SK-N-SH treated with all-trans-retinoic acid at 6 μM for 48 hours (cell line): ENCODE measurements around the gene PCNX4.

Experiments used
- OSR1 ChIP-seq: fragments of 250-450 bp; sonication (Bioruptor Pico); IDR thresholded peaks from 2 replicates; pipeline ENCODE4 v1.8.0; 2022; ENCODE audit warnings: moderate library complexity, mild to moderate bottlenecking, inconsistent platforms
- SNAI2 ChIP-seq: fragments of 250-450 bp; sonication (Bioruptor Pico); IDR thresholded peaks from 2 replicates; pipeline ENCODE4 v1.5.0; 2020; ENCODE audit warnings: mild to moderate bottlenecking, moderate library complexity
- ZNF70 ChIP-seq: fragments of 450-650 bp; formaldehyde crosslinking; IDR thresholded peaks from 2 replicates; pipeline ENCODE4 v1.5.0; 2020; ENCODE audit warnings: mild to moderate bottlenecking, moderate library complexity
- ZNF8 ChIP-seq: fragments of 450-650 bp; formaldehyde crosslinking; IDR thresholded peaks from 2 replicates; pipeline ENCODE4 v1.5.0; 2020; ENCODE audit warnings: mild to moderate bottlenecking, moderate library complexity
- TF ChIP-seq, protein P1 (sequence below): fragments of 250-450 bp; sonication (Bioruptor Pico); IDR thresholded peaks from 2 replicates; pipeline ENCODE4 v1.8.0; 2020; ENCODE audit warnings: mild to moderate bottlenecking, moderate library complexity, borderline replicate concordance
- TF ChIP-seq, protein P2 (sequence below): fragments of 250-450 bp; sonication (Bioruptor Pico); IDR thresholded peaks from 2 replicates; pipeline ENCODE4 v1.5.0; 2020; ENCODE audit warnings: mild to moderate bottlenecking, moderate library complexity

DNA sequence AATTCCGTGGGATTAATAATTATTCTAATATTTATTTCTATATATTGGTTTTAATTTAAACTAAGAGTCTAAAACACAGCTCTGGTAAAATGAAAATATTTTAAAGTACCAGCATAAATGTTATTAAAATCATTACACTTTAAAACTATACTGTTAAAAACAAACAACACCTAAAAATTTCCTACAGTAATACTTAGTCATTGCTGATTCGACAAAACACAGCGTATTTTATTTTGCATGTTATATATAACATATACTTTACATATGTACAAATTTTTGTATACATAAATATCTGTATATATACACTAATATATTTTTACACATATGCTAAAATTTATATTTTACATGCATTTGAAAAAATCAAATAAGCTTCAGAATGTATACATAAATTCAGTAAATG, 6.0 kb upstream of the PCNX4 start:
- TF ChIP-seq, protein P1, sequence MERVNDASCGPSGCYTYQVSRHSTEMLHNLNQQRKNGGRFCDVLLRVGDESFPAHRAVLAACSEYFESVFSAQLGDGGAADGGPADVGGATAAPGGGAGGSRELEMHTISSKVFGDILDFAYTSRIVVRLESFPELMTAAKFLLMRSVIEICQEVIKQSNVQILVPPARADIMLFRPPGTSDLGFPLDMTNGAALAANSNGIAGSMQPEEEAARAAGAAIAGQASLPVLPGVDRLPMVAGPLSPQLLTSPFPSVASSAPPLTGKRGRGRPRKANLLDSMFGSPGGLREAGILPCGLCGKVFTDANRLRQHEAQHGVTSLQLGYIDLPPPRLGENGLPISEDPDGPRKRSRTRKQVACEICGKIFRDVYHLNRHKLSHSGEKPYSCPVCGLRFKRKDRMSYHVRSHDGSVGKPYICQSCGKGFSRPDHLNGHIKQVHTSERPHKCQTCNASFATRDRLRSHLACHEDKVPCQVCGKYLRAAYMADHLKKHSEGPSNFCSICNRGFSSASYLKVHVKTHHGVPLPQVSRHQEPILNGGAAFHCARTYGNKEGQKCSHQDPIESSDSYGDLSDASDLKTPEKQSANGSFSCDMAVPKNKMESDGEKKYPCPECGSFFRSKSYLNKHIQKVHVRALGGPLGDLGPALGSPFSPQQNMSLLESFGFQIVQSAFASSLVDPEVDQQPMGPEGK, result no peak
- TF ChIP-seq ZNF70 (CRISPR knock-in tag), result no peak
- TF ChIP-seq SNAI2 (CRISPR knock-in tag), result no peak
- no peak for TF ChIP-seq ZNF8
- no peak for TF ChIP-seq OSR1 (CRISPR knock-in tag)
- TF ChIP-seq, protein P2, sequence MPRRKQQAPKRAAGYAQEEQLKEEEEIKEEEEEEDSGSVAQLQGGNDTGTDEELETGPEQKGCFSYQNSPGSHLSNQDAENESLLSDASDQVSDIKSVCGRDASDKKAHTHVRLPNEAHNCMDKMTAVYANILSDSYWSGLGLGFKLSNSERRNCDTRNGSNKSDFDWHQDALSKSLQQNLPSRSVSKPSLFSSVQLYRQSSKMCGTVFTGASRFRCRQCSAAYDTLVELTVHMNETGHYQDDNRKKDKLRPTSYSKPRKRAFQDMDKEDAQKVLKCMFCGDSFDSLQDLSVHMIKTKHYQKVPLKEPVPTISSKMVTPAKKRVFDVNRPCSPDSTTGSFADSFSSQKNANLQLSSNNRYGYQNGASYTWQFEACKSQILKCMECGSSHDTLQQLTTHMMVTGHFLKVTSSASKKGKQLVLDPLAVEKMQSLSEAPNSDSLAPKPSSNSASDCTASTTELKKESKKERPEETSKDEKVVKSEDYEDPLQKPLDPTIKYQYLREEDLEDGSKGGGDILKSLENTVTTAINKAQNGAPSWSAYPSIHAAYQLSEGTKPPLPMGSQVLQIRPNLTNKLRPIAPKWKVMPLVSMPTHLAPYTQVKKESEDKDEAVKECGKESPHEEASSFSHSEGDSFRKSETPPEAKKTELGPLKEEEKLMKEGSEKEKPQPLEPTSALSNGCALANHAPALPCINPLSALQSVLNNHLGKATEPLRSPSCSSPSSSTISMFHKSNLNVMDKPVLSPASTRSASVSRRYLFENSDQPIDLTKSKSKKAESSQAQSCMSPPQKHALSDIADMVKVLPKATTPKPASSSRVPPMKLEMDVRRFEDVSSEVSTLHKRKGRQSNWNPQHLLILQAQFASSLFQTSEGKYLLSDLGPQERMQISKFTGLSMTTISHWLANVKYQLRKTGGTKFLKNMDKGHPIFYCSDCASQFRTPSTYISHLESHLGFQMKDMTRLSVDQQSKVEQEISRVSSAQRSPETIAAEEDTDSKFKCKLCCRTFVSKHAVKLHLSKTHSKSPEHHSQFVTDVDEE (CRISPR knock-in tag), result no peak
